Measurements from ENCODE around the gene DYNC1LI1.

DYNC1LI1 gene

GRCh38 chr3:32487781-32488473 lies 82.7 kb downstream of the DYNC1LI1 start:
- Histone ChIP-seq H3K27me3 (ENCODE audit: control insufficient read depth, insufficient read depth, low read length) (no peaks in the 10 kb centered on the region), H3K4me3 (ENCODE audit: low read length) (no peak overlapping the region), H3K4me1 (ENCODE audit: control insufficient read depth, low read depth, low read length) (no peaks in the 10 kb centered on the region), H3K36me3 (ENCODE audit: control insufficient read depth, low read depth, low read length) (peaks cover 19% of the 10 kb centered on the region), H3K9ac (ENCODE audit: low read length) (no peak overlapping the region), H3K27ac (ENCODE audit: low read length) (no peak overlapping the region), H3K9me3 (ENCODE audit: control insufficient read depth, low read depth, low read length) (no peaks in the 10 kb centered on the region)

GRCh38 chr3:32484436-32484835 lies 86.2 kb downstream of the DYNC1LI1 start:
- no peaks in the 10 kb centered on the region for H3K27me3 ChIP-seq (ENCODE audit: control insufficient read depth, insufficient read depth, low read length)
- H3K9ac ChIP-seq (ENCODE audit: low read length): no peak overlapping the region
- no peaks in the 10 kb centered on the region for H3K4me1 ChIP-seq (ENCODE audit: control insufficient read depth, low read depth, low read length)
- peaks cover 26% of the 10 kb centered on the region for H3K36me3 ChIP-seq (ENCODE audit: control insufficient read depth, low read depth, low read length)
- no peak overlapping the region for H3K27ac ChIP-seq (ENCODE audit: low read length)
- no peak overlapping the region for H3K4me3 ChIP-seq (ENCODE audit: low read length)
- no peaks in the 10 kb centered on the region for H3K9me3 ChIP-seq (ENCODE audit: control insufficient read depth, low read depth, low read length)

GRCh38 chr3:32483772-32484171 lies 86.9 kb downstream of the DYNC1LI1 start:
- Histone ChIP-seq H3K4me1 (ENCODE audit: control insufficient read depth, low read depth, low read length) (no peaks in the 10 kb centered on the region), H3K27ac (ENCODE audit: low read length) (no peak overlapping the region), H3K9ac (ENCODE audit: low read length) (no peak overlapping the region), H3K9me3 (ENCODE audit: control insufficient read depth, low read depth, low read length) (no peaks in the 10 kb centered on the region), H3K27me3 (ENCODE audit: control insufficient read depth, insufficient read depth, low read length) (no peaks in the 10 kb centered on the region), H3K4me3 (ENCODE audit: low read length) (no peak overlapping the region), H3K36me3 (ENCODE audit: control insufficient read depth, low read depth, low read length) (peaks cover 26% of the 10 kb centered on the region)

- Histone ChIP-seq H3K27ac (ENCODE audit: low read length) (no peak overlapping the region), H3K27me3 (ENCODE audit: control insufficient read depth, insufficient read depth, low read length) (no peaks in the 10 kb centered on the region), H3K36me3 (ENCODE audit: control insufficient read depth, low read depth, low read length) (peaks cover 23% of the 10 kb centered on the region), H3K4me1 (ENCODE audit: control insufficient read depth, low read depth, low read length) (no peaks in the 10 kb centered on the region), H3K9ac (ENCODE audit: low read length) (no peak overlapping the region), H3K4me3 (ENCODE audit: low read length) (no peak overlapping the region), H3K9me3 (ENCODE audit: control insufficient read depth, low read depth, low read length) (no peaks in the 10 kb centered on the region)
Observed at GRCh38 chr3:32482693-32483092, 88.0 kb downstream of the DYNC1LI1 start.

- peaks cover 21% of the 10 kb centered on the region for H3K36me3 ChIP-seq (ENCODE audit: control insufficient read depth, low read depth, low read length)
- no peaks in the 10 kb centered on the region for H3K9me3 ChIP-seq (ENCODE audit: control insufficient read depth, low read depth, low read length)
- no peak overlapping the region for H3K9ac ChIP-seq (ENCODE audit: low read length)
- H3K27ac ChIP-seq (ENCODE audit: low read length): no peak overlapping the region
- H3K4me3 ChIP-seq (ENCODE audit: low read length): no peak overlapping the region
- no peaks in the 10 kb centered on the region for H3K4me1 ChIP-seq (ENCODE audit: control insufficient read depth, low read depth, low read length)
- no peaks in the 10 kb centered on the region for H3K27me3 ChIP-seq (ENCODE audit: control insufficient read depth, insufficient read depth, low read length)
Observed at GRCh38 chr3:32481791-32482631, 88.6 kb downstream of the DYNC1LI1 start.

- Histone ChIP-seq H3K4me1 (ENCODE audit: control insufficient read depth, low read depth, low read length) (no peaks in the 10 kb centered on the region), H3K36me3 (ENCODE audit: control insufficient read depth, low read depth, low read length) (peaks cover 13% of the 10 kb centered on the region), H3K9ac (ENCODE audit: low read length) (no peak overlapping the region), H3K9me3 (ENCODE audit: control insufficient read depth, low read depth, low read length) (no peaks in the 10 kb centered on the region), H3K27me3 (ENCODE audit: control insufficient read depth, insufficient read depth, low read length) (no peaks in the 10 kb centered on the region), H3K4me3 (ENCODE audit: low read length) (no peak overlapping the region), H3K27ac (ENCODE audit: low read length) (no peak overlapping the region)
Observed at GRCh38 chr3:32480604-32481003, 90.1 kb downstream of the DYNC1LI1 start.

Data from iPS-18a (cell line).